Measurements from ENCODE around the gene GRIA3. TPM values are rescaled to one million over a fixed set of nuclear protein-coding genes. Genes with fewer than 3 reads are reported as not detected.
A peak's percentile ranks its signal among the peaks of the same experiment; 100 is the strongest.
"Not testable (repeated sequence)": the region's sequence is repeated elsewhere in the genome, so short reads cannot be mapped to it uniquely, and the experiment has no call there.

GRIA3 gene
- total RNA-seq, 2 experiments from 2014 or later, result 0.39 to 0.54 TPM

GRCh38 chrX:123487236-123487635, 303.2 kb downstream of the GRIA3 start:
- Mint-ChIP-seq H3K9me3 (no peaks in the 10 kb centered on the region), H3K36me3 (no peaks in the 10 kb centered on the region), H3K27ac (no peak overlapping the region), H3K4me1 (no peaks in the 10 kb centered on the region), H3K27me3 (no peaks in the 10 kb centered on the region), H3K4me3 (no peak overlapping the region)
- DNase-seq, result no peak
- POLR2A ChIA-PET, result no interaction called here
- ATAC-seq (ENCODE audit: low read depth), result no peak

- H3K27me3 Mint-ChIP-seq, result no peaks in the 10 kb centered on the region
- no peak for ATAC-seq (ENCODE audit: low read depth)
- DNase-seq, result no peak
- H3K4me3 Mint-ChIP-seq, result no peak overlapping the region
- no peak overlapping the region for H3K27ac Mint-ChIP-seq
- H3K36me3 Mint-ChIP-seq, result no peaks in the 10 kb centered on the region
- POLR2A ChIA-PET, result no interaction called here
- no peaks in the 10 kb centered on the region for H3K4me1 Mint-ChIP-seq
- no peaks in the 10 kb centered on the region for H3K9me3 Mint-ChIP-seq
Measured at GRCh38 chrX:123487669-123488068, 303.6 kb downstream of the GRIA3 start.

GRCh38 chrX:123489011-123489410, 304.9 kb downstream of the GRIA3 start:
- Mint-ChIP-seq H3K9me3 (no peaks in the 10 kb centered on the region), H3K4me1 (no peaks in the 10 kb centered on the region), H3K27ac (no peak overlapping the region), H3K27me3 (no peaks in the 10 kb centered on the region), H3K36me3 (no peaks in the 10 kb centered on the region), H3K4me3 (no peak overlapping the region)
- POLR2A ChIA-PET, result no interaction called here
- DNase-seq, result no peak
- ATAC-seq (ENCODE audit: low read depth), result no peak

DNA sequence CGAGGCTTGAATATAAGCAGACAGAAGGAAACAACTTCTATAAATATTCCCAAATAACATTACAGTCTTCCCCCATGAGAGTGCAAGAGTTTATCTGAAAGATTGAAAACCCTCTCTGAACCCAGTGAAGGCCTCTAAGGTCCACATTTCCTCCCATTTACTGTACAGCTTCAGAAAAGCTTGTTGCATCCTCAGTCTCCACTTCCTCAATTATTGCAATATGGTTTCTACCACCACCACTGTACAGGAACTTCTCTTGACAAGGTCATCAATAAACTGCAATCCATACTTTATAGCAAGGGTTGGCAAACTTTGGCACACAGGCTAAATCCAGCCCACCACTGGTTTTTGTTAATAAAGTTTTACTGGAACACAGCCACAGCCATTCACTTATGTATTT, 309.8 kb downstream of the GRIA3 start:
- H3K27ac Mint-ChIP-seq, result no peak overlapping the region
- H3K9me3 Mint-ChIP-seq, result no peaks in the 10 kb centered on the region
- no peaks in the 10 kb centered on the region for H3K36me3 Mint-ChIP-seq
- DNase-seq (no peak), ATAC-seq (ENCODE audit: low read depth) (no peak)
- no peaks in the 10 kb centered on the region for H3K4me1 Mint-ChIP-seq
- no peak overlapping the region for H3K4me3 Mint-ChIP-seq
- H3K27me3 Mint-ChIP-seq, result no peaks in the 10 kb centered on the region
- POLR2A ChIA-PET, result no interaction called here

DNA sequence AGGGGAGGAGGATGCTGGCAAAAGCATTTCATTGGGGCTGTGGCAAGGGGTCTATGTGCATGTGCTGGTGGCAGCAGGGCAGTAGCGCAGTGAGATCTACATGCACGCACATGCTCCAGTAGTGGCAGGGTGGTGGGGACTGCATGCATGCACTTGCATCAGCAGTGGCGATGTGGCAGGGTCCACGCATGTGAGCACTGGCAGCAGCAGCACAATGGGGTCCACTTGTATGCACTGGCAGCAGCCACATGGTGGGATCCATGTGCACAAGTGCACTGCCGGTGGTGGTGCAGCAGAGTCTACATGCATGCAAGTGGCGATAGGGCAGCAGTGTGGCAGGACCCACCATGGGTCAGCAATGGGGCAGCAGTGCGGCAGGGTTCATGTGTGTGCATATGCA, 315.7 kb downstream of the GRIA3 start:
- ATAC-seq (ENCODE audit: low read depth), result no peak
- Mint-ChIP-seq H3K4me1 (no peaks in the 10 kb centered on the region), H3K36me3 (no peaks in the 10 kb centered on the region), H3K27me3 (no peaks in the 10 kb centered on the region), H3K9me3 (no peaks in the 10 kb centered on the region), H3K4me3 (no peak overlapping the region), H3K27ac (no peak overlapping the region)
- no peak for DNase-seq
- POLR2A ChIA-PET, result no interaction called here

GRCh38 chrX:123504047-123504446, 320.0 kb downstream of the GRIA3 start:
- POLR2A ChIA-PET, result no interaction called here
- Mint-ChIP-seq H3K27ac (no peak overlapping the region), H3K9me3 (no peaks in the 10 kb centered on the region), H3K36me3 (no peaks in the 10 kb centered on the region), H3K27me3 (no peaks in the 10 kb centered on the region), H3K4me1 (no peaks in the 10 kb centered on the region), H3K4me3 (no peak overlapping the region)
- DNase-seq (no peak), ATAC-seq (ENCODE audit: low read depth) (no peak)

GRCh38 chrX:123504630-123505270, 320.7 kb downstream of the GRIA3 start:
- H3K27me3 Mint-ChIP-seq, result no peaks in the 10 kb centered on the region
- H3K36me3 Mint-ChIP-seq, result no peaks in the 10 kb centered on the region

GRCh38 chrX:123513585-123514278, 329.7 kb downstream of the GRIA3 start:
- H3K4me3 Mint-ChIP-seq, result peak overlapping the region; percentile 44

More at GRCh38 chrX:123504630-123505270, 320.7 kb downstream of the GRIA3 start:
- ATAC-seq (ENCODE audit: low read depth) (no peak), DNase-seq (no peak)
- H3K9me3 Mint-ChIP-seq, result no peaks in the 10 kb centered on the region
- H3K27ac Mint-ChIP-seq, result no peak overlapping the region
- POLR2A ChIA-PET, result no interaction called here
- no peaks in the 10 kb centered on the region for H3K4me1 Mint-ChIP-seq
- no peak overlapping the region for H3K4me3 Mint-ChIP-seq

GRCh38 chrX:123514279-123514640, 330.2 kb downstream of the GRIA3 start:
- POLR2A ChIA-PET, result not testable (repeated sequence)

More at GRCh38 chrX:123513585-123514278, 329.7 kb downstream of the GRIA3 start:
- Mint-ChIP-seq H3K4me1 (no peaks in the 10 kb centered on the region), H3K36me3 (no peaks in the 10 kb centered on the region), H3K27ac (no peak overlapping the region), H3K9me3 (peaks cover 9% of the 10 kb centered on the region), H3K27me3 (no peaks in the 10 kb centered on the region)
- DNase-seq (no peak), ATAC-seq (ENCODE audit: low read depth) (no peak)
- POLR2A ChIA-PET, result no interaction called here

DNA sequence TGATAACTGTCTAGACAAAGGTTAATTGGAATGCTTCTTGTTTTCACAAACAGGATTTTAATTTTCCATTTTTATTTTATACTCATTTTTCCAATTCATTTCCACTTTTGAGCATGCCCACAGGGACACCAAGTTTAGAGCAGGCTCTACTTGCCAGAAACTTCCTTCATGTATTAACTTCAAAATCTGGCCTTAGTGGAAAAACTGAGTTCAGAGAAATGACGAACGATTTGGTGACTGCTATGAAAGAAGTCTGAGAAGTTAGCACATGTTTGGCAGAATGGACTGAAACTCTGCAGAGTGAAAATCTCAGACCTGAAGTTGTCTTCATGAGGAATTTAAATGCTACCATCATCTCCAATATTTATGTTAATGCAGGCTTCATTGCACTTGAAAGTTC, 334.7 kb downstream of the GRIA3 start:
- H3K9me3 Mint-ChIP-seq, result peaks cover 14% of the 10 kb centered on the region
- POLR2A ChIA-PET, result no interaction called here
- no peaks in the 10 kb centered on the region for H3K4me1 Mint-ChIP-seq
- no peaks in the 10 kb centered on the region for H3K27me3 Mint-ChIP-seq
- H3K4me3 Mint-ChIP-seq, result no peak overlapping the region
- DNase-seq (no peak), ATAC-seq (ENCODE audit: low read depth) (no peak)
- no peaks in the 10 kb centered on the region for H3K36me3 Mint-ChIP-seq
- no peak overlapping the region for H3K27ac Mint-ChIP-seq

More at GRCh38 chrX:123514279-123514640, 330.2 kb downstream of the GRIA3 start:
- H3K36me3 Mint-ChIP-seq; H3K9me3 Mint-ChIP-seq; H3K4me1 Mint-ChIP-seq; ATAC-seq (ENCODE audit: low read depth); H3K27ac Mint-ChIP-seq; H3K27me3 Mint-ChIP-seq: not testable (repeated sequence)
- DNase-seq, result peak; percentile 21
- peak overlapping the region; percentile 44 for H3K4me3 Mint-ChIP-seq

DNA sequence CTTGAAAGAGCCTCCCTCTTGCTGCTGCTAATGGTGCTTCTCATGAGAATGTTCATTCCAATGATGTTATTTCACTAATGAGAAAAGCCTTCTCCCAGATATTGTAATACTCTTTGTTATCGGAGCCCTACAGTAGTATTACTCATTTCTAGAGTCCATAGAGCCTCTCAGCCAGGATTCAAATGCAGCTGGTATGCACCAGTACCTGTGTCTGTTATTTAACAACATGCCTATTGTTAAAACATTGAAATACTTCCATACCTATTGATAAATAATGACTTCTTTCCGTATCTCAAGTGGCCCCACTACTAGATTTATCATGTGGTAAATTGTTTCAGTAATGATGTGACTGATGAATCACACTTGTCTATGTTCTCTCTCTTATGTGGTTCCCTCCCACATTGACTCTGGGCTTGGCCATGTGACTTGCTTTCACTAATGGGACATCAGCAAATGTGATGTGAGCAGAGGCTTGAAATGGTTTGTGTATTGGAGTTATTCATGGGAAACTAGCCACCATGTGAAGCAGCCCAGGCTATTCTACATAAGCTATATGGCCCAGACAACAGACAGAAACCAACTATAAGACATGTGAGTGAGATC, 341.1 kb downstream of the GRIA3 start:
- Mint-ChIP-seq H3K4me1 (no peaks in the 10 kb centered on the region), H3K9me3 (peaks cover 4% of the 10 kb centered on the region), H3K27me3 (no peaks in the 10 kb centered on the region), H3K27ac (no peak overlapping the region), H3K4me3 (no peak overlapping the region), H3K36me3 (no peaks in the 10 kb centered on the region)
- POLR2A ChIA-PET, result no interaction called here
- DNase-seq (no peak), ATAC-seq (ENCODE audit: low read depth) (no peak)

DNA sequence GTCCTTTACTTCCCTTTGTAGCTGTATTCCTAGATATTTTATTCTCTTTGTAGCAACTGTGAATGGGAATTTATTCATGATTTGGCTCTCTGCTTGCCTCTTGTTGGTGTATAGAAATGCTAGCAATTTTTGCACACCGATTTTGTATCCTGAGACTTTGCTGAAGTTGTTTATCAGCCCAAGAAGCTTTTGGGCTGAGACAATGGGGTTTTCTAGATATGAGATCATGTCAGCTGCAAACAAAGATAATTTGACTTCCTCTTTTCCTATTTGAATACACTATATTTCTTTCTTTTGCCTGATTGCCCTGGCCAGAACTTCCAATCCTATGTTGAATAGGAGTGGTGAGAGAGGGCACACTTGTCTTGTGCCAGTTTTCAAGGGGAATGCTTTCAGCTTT, 346.6 kb downstream of the GRIA3 start:
- H3K4me1 Mint-ChIP-seq; H3K27me3 Mint-ChIP-seq; H3K27ac Mint-ChIP-seq; DNase-seq; POLR2A ChIA-PET; H3K4me3 Mint-ChIP-seq; H3K36me3 Mint-ChIP-seq; H3K9me3 Mint-ChIP-seq; ATAC-seq (ENCODE audit: low read depth): not testable (repeated sequence)

Measured in activated naive CD8-positive, alpha-beta T cell treated with anti-CD3 and anti-CD28 coated beads, Interleukin-2, amount 10 ng/mL, durations not matched to agents 7 days and 5 days (primary cell).